GM06990 (cell line): ENCODE results near the gene DHX58.
A peak's percentile ranks its signal among the peaks of the same experiment; 100 is the strongest.

ENCODE experiments used
- DNase-seq: peaks from one replicate; pipeline ENCODE4 v3.0.0-alpha.2; 2011; ENCODE audit not compliant: insufficient read length; ENCODE audit errors: extremely low read depth
- H3K27me3 ChIP-seq: replicated peaks from 2 replicates; pipeline ENCODE4 v1.6.0; 2011; ENCODE audit warnings: low read length; ENCODE audit not compliant: control insufficient read depth, insufficient read depth
- H3K36me3 ChIP-seq: 2 replicates; pipeline ENCODE4 v1.5.1; 2011; ENCODE audit warnings: low read length; ENCODE audit not compliant: control insufficient read depth, insufficient read depth
- H3K4me3 ChIP-seq: replicated peaks from 2 replicates; pipeline ENCODE4 v1.5.1; 2011; ENCODE audit warnings: low read depth, mild to moderate bottlenecking, control low read depth, low read length
- TF ChIP-seq, protein P1 (sequence below): IDR thresholded peaks from 2 replicates; pipeline ENCODE4 v1.5.1; 2011; ENCODE audit warnings: low read length, control low read depth, mild to moderate bottlenecking, inconsistent platforms; ENCODE audit not compliant: insufficient read depth, poor library complexity, severe bottlenecking

Gene DHX58

DNA sequence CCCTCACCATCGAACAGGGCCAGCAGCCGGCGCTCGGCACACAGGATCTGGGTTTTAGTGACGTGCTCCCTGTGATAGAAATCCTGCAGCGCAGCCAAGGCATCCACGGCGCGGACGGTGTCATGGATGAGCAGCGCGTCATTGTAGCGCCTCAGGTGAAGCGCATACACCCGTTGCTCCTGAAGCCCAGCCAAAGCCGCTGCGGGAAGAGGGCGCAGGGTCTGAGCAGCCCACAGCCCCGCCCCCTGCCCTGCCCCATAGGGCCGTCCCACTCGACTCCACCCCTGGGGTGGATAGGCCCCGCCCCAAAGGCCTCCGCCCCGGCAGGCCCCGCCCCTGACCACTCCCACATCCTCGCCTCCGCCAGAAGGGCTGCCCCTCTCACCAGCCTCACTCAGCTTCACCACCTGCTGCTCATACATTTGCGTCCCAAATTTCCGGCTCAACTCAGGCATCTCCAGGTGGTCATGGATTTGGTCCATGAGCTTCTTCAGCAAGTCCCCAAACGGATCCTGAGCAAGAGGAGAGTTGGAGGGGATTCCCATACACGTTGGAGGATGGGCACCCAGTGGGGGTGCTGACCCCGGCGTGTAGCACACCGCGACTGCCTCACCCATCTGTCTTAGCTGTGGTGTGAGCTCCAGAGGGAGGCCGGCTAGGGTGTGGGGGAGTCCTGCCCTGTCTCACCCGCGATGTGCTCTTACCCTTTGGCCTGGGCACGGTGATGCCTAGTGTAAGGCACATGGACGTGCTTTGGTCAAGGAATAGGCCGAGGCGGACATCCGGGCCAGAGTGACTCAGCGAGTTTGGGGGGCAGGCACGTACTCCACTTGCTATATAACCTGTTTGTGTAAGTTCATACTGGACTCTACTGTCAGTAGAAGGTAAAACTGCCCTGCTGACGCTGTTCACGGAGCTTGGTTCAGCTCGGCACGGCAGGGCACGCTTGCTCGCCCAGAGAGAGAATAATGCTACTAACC is 4.6 kb downstream of the DHX58 start:
- TF ChIP-seq, protein P1, sequence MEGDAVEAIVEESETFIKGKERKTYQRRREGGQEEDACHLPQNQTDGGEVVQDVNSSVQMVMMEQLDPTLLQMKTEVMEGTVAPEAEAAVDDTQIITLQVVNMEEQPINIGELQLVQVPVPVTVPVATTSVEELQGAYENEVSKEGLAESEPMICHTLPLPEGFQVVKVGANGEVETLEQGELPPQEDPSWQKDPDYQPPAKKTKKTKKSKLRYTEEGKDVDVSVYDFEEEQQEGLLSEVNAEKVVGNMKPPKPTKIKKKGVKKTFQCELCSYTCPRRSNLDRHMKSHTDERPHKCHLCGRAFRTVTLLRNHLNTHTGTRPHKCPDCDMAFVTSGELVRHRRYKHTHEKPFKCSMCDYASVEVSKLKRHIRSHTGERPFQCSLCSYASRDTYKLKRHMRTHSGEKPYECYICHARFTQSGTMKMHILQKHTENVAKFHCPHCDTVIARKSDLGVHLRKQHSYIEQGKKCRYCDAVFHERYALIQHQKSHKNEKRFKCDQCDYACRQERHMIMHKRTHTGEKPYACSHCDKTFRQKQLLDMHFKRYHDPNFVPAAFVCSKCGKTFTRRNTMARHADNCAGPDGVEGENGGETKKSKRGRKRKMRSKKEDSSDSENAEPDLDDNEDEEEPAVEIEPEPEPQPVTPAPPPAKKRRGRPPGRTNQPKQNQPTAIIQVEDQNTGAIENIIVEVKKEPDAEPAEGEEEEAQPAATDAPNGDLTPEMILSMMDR: no peak
- H3K27me3 ChIP-seq: no peaks in the 10 kb centered on the region
- H3K36me3 ChIP-seq: peaks cover 4% of the 10 kb centered on the region
- DNase-seq: peak; percentile 86
- H3K4me3 ChIP-seq: peak overlapping the region; percentile 49

DNA sequence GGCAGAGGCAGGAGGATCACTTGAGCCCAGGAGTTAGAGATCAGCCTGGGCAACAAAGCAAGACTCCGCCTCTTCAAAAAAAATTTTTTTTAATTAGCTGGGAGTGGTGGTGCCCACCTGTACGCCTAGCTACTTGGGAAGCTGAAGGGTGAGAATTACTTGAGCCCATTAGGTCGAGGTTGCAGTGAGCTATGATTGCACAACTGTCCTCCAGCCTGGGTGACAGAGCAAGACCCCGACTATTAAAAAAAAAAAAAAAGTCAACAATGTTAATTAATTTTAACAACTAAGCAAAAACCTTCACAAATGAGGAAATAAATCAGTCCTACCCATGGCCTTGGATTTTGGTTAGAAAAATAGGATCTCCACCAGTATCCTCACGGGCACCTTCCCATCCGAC is 5.4 kb downstream of the DHX58 start:
- DNase-seq: no peak
- TF ChIP-seq, protein P1: no peak
- Histone ChIP-seq H3K4me3 (no peak overlapping the region; the same call in 1 of the 2 replicates), H3K36me3 (peaks cover 4% of the 10 kb centered on the region), H3K27me3 (no peaks in the 10 kb centered on the region)

DNA sequence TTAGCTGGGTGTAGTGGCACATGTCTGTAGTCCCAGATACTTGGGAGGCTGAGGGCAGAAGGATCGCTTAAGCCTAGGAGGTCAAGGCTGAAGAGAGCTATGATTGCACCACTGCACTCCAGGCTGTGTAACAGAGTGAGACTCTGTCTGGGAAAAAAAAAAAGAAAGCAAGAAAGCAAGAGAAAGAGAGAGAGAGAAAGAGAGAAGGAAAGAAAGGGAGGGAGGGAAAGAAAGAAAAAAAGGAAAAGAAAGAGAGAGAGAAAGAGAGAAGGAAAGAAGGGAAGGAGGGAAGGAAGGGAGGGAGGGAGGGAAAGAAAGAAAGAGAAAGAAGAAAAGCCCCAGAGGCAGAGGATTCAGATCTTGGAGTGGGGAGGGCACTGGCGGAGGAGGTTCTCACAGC is 6.5 kb downstream of the DHX58 start:
- DNase-seq: no peak
- Histone ChIP-seq H3K36me3 (peaks cover 4% of the 10 kb centered on the region), H3K4me3 (no peak overlapping the region), H3K27me3 (no peaks in the 10 kb centered on the region)
- TF ChIP-seq, protein P1: no peak

DNA sequence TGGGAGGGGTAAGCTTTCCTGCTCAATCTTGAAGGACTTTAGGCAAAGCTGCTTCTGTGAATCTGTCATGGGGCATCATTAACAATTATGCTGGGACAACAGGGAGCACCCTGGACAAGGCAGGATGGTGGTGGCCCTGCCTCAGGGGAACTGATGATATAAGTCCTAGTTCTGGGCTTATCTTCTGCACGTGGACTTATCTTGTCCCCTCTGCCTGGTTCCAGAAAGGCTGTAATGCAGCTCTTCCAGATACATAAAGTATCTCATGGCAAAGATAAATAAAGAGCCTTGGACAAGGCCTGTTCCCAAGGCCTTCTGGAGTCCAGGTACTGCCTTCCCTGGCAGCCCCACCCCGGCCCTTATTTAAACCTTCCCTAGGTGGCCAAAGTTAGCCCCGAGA is 8.2 kb downstream of the DHX58 start:
- H3K36me3 ChIP-seq: peaks cover 3% of the 10 kb centered on the region
- no peak overlapping the region for H3K4me3 ChIP-seq
- no peak for DNase-seq
- TF ChIP-seq, protein P1: no peak
- no peaks in the 10 kb centered on the region for H3K27me3 ChIP-seq

DNA sequence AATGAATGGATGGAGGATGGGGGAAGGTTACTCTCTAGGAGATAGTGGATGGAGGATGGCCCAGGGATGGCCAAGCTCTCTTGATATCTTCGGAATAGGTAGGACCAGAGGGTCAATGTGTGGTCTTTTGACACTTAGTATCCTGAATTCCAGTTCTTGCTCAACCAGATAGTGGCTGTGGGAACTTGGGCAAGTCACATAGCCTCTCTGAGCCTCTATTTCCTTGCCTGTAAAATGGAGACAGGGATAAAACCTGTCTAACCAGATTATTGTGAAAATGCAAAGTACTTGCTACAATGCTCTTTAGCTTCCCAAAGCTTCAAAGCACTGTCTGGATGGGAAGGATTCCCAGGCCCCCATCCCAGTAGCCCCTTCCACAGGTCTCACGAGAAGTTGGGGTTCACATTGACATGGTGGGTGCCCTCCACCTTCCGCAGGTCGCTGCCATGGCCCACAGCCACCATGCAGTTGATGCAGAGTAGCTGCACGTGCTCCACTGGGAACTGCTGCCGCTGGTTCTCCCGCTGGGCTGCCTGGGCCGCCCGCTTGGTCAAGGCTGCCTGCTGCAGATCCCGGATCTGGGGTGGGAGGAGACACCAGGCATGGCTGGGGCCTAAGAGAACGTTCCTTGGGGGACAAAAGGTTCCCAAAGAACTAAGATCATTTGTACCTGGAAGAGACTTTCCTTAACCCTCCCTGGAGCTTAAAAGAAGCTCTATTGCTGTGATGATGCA is 9.1 kb downstream of the DHX58 start:
- no peak overlapping the region for H3K4me3 ChIP-seq
- H3K27me3 ChIP-seq: no peaks in the 10 kb centered on the region
- TF ChIP-seq, protein P1: no peak
- H3K36me3 ChIP-seq: peaks cover 2% of the 10 kb centered on the region; the same call in 1 of the 2 replicates
- no peak for DNase-seq
